ENCODE data around the gene DISC1. TPM values are rescaled to one million over a fixed set of nuclear protein-coding genes. Genes with fewer than 3 reads are reported as not detected.

Gene DISC1
- total RNA-seq, 2 experiments from 2014 or later, result 17.5 to 18.0 TPM

DNA sequence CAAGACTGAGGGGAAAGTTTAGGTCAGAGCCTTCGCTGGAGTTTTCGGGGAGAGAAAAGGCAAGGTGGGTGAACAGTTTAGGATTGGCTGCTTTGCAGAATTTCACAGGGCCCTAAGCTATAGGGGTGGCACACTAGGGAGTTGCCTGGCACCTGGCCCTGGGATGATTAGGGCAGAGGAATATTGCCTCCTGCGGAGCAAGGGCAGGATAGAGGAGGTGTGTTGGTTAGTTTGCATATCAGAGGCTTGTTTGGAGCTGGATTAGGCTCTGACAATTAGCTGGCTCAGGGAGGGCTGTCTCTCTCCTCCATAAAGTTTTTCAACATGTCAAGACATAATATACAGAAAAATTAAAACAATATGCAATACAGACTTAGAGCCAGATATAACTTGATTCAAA is 436.4 kb downstream of the DISC1 start:
- H3K27me3 Mint-ChIP-seq, result no peaks in the 10 kb centered on the region
- no peaks in the 10 kb centered on the region for H3K9me3 Mint-ChIP-seq
- H3K36me3 Mint-ChIP-seq (ENCODE audit: low read depth), result no peaks in the 10 kb centered on the region
- no peak for DNase-seq
- H3K4me1 Mint-ChIP-seq, result no peaks in the 10 kb centered on the region
- POLR2A ChIA-PET, result no interaction called here
- no peak overlapping the region for H3K4me3 Mint-ChIP-seq
- CTCF ChIA-PET, result no interaction called here
- H3K27ac Mint-ChIP-seq, result no peak overlapping the region

DNA sequence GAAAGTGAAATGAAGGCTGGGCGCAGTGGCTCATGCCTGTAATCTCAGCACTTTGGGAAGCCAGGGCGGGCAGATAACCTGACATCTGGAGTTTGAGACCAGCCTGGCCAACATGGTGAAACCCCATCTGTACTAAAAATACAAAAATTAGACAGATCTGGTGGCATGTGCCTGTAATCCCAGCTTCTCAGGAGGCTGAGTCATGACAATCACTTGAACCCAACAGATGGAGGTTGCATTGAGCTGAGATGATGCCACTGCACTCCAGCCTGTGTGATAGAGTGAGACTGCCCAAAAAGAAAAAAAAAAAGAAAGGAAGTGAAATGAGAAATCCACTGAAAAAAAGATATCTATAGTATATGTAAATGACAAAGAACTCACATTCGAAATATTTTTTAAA is 439.9 kb downstream of the DISC1 start:
- ChIA-PET CTCF (no interaction called here), POLR2A (no interaction called here)
- Mint-ChIP-seq H3K9me3 (no peaks in the 10 kb centered on the region), H3K27me3 (peaks cover 4% of the 10 kb centered on the region), H3K4me1 (no peaks in the 10 kb centered on the region), H3K36me3 (ENCODE audit: low read depth) (no peaks in the 10 kb centered on the region), H3K4me3 (no peak overlapping the region), H3K27ac (no peak overlapping the region)
- no peak for DNase-seq

DNA sequence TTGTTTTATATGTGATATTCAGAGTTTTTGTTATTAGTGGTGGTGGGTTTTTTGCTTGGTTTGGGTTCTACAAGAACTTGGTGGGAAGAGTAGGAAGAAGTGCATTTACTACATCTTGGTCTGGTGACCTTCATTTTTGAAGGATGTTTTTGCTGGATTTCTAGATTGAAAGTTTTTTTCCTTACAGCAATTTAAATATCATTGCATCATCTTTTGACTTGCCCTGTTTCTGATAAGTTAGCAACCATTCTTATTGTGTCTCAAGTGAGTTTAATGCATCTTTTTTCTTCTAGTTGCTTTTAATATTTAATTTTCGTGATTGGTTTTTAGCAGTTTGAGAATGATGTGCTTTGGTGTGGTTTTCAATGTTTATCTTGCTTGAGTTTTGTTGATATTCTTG is 447.7 kb downstream of the DISC1 start:
- ChIA-PET POLR2A (no interaction called here), CTCF (no interaction called here)

DNA sequence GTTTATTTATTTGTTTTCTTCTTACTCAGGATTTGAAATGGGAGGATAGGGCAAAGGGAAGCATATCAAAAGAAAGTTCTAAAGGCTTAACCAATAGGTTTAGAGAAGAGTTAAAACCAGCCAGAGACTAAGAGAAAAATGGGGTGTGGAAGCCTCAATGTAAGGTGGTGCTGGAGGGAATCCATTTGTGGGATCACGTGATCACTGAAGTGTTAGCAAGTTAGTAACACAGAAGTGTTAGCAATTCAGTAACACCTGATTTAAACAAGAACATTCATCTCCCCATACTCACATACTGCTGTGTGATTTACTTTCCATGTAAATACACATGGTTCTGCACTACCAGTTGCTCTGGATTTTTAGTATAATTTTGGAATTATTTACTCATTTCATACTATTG is 451.2 kb downstream of the DISC1 start:
- Mint-ChIP-seq H3K27me3 (peaks cover 6% of the 10 kb centered on the region), H3K4me3 (no peak overlapping the region), H3K36me3 (ENCODE audit: low read depth) (no peaks in the 10 kb centered on the region), H3K4me1 (no peaks in the 10 kb centered on the region), H3K9me3 (no peaks in the 10 kb centered on the region), H3K27ac (no peak overlapping the region)
- DNase-seq, result no peak
- CTCF ChIA-PET, result no interaction called here
- POLR2A ChIA-PET, result no interaction called here

More for the DNA sequence above, 447.7 kb downstream of the DISC1 start:
- H3K4me1 Mint-ChIP-seq, result no peaks in the 10 kb centered on the region
- H3K36me3 Mint-ChIP-seq (ENCODE audit: low read depth), result no peaks in the 10 kb centered on the region
- no peak overlapping the region for H3K27ac Mint-ChIP-seq
- no peak for DNase-seq
- peaks cover 5% of the 10 kb centered on the region for H3K27me3 Mint-ChIP-seq
- H3K4me3 Mint-ChIP-seq, result no peak overlapping the region
- no peaks in the 10 kb centered on the region for H3K9me3 Mint-ChIP-seq

DNA sequence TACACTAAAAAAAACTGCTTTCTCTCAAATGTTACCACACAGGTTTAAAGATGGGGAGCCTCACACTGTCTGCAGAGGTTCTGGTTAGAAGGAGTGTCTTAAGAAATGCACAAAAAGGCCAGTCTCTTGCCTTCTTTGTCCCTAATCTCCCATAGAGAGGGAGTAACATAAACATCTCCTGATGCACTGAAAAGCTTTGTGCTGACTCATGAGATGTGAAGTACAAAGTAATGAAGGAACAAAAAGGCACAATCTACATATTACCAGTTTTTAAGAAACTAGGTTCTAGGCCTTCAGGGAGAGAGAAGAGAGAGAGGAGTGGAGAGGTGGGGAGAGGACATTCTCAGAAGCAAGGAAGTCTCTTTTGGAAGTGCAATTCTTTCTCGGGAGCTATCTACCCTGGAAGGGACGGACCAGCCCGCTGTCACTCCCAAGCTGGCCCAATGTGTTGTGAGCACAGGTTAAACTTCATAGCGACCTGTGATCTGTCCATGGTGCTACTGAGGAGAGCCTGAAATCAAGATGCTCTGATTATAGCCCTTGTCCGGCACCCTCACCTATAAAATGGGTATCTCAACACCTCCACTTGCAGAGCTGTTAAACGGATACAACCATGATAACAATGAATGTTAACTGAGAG is 458.1 kb downstream of the DISC1 start:
- H3K4me3 Mint-ChIP-seq, result no peak overlapping the region
- H3K9me3 Mint-ChIP-seq, result no peaks in the 10 kb centered on the region
- H3K36me3 Mint-ChIP-seq (ENCODE audit: low read depth), result no peaks in the 10 kb centered on the region
- POLR2A ChIA-PET, result no interaction called here
- CTCF ChIA-PET, result no interaction called here
- H3K27me3 Mint-ChIP-seq, result peaks cover 2% of the 10 kb centered on the region
- H3K27ac Mint-ChIP-seq, result no peak overlapping the region
- H3K4me1 Mint-ChIP-seq, result no peaks in the 10 kb centered on the region
- no peak for DNase-seq

DNA sequence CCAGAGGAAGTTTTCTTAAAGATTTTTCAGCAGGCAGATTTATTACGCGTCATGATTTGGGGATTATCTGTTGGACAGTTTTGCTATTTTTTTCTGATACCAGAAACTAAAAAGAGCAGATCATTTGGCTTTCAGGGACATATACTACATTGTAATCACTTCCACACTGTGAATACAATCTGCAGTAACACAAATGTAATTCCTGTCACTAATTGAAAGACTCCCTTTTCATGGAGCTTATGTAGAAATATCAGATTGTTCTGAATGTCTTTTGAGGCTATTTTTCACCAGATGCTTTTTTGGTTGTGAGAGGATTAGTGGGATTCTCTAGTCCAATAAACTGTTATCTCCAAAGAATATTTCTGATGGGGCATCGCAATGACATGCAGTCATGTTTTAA is 464.2 kb downstream of the DISC1 start:
- H3K4me1 Mint-ChIP-seq, result no peaks in the 10 kb centered on the region
- ChIA-PET CTCF (no interaction called here), POLR2A (no interaction called here)
- H3K27ac Mint-ChIP-seq, result no peak overlapping the region
- H3K27me3 Mint-ChIP-seq, result peaks cover 2% of the 10 kb centered on the region
- H3K36me3 Mint-ChIP-seq (ENCODE audit: low read depth), result no peaks in the 10 kb centered on the region
- DNase-seq, result no peak
- H3K4me3 Mint-ChIP-seq, result no peak overlapping the region
- no peaks in the 10 kb centered on the region for H3K9me3 Mint-ChIP-seq

Other genes starting within 250 kb of the DISC1 start
- 10 to 100 TPM; 38.8 to 38.9 TPM for gene EGLN1, start 204.5 kb upstream of the DISC1 start, total RNA-seq
- gene TSNAX, start 98.1 kb upstream of the DISC1 start, total RNA-seq, result 10 to 100 TPM; 44.4 to 48.7 TPM

All from activated CD4-positive, alpha-beta memory T cell treated with anti-CD3 and anti-CD28 coated beads, Interleukin-2, amount 10 ng/mL, durations not matched to agents 7 days and 5 days (primary cell).